NCI-H82 treated with DMSO at 0.1 percent for 48 hours (cell line): Measurements from ENCODE around the gene MEGF8.
A peak's percentile ranks its signal among the peaks of the same experiment; 100 is the strongest.
"Not testable (repeated sequence)": the region's sequence is repeated elsewhere in the genome, so short reads cannot be mapped to it uniquely, and the experiment has no call there.

ENCODE experiments used
- DNase-seq: peaks from one replicate; lab custom pipeline; 2025; ENCODE audit not compliant: unreplicated experiment; lab: John Stamatoyannopoulos, UW

The MEGF8 gene

DNA sequence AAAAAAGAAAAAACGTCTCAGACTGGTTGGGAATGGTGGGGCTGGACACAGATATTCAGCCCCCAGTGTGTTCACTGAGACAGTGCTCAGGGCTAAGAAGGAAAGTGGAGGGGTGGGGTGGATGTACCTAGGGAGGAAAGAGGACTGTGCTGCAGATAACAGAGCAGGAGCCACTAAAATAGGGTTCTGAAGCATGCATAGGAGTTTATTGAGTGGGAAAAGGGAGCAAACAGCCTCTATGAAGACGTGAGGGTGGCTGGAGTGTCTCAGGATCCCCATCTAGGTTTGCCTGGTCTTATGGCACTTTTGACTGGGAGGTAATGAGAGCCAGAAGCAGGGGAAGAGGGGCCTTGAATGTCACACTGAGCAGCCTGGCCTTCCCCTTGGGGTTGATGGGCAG, 3.4 kb downstream of the MEGF8 start:
- no peak for DNase-seq

- DNase-seq = peak; percentile 58
Measured at GRCh38 chr19:42330241-42330711, 4.8 kb downstream of the MEGF8 start.

GRCh38 chr19:42331333-42331732, 5.9 kb downstream of the MEGF8 start:
- not testable (repeated sequence) for DNase-seq

DNA sequence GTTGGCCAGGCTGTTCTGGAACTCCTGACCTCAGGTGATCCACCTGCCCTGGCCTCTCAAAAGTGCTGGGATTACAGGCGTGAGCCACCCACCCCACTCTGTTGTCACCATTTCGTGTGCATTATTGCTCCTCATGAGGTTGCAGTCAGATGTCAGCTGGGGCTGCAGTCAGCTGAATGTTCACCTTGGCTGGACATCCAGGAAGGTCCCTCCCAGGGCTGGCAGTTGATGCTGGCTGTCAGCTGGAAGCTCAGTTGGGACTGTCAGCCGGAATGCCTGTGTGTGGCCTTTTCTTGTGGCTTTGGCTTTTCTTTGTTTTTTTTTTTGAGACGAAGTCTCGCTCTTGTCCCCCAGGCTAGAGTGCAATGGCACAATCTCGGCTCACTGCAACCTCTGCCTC, 6.6 kb downstream of the MEGF8 start:
- DNase-seq = no peak

DNA sequence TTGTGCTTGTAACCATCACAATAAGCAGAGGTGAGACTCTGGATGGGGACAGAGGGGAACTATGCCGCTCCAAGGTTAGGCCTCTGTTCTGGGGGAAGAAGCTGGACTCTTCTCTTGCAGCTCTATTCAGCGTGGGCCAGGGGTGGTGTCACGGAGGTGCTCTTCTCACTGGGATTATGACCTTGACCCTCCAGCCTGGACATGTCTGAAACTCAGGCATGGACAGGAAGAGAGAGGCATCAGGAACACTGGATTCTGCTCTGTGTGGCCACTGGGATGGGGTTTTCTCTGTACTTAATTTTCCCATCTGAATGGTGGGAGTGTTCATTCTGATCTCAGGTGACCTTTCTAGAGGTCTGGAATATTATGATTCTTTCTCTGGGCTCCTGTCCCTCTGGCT, 7.6 kb downstream of the MEGF8 start:
- DNase-seq = no peak

- no peak for DNase-seq
Measured at GRCh38 chr19:42333975-42334696, 8.7 kb downstream of the MEGF8 start.

DNA sequence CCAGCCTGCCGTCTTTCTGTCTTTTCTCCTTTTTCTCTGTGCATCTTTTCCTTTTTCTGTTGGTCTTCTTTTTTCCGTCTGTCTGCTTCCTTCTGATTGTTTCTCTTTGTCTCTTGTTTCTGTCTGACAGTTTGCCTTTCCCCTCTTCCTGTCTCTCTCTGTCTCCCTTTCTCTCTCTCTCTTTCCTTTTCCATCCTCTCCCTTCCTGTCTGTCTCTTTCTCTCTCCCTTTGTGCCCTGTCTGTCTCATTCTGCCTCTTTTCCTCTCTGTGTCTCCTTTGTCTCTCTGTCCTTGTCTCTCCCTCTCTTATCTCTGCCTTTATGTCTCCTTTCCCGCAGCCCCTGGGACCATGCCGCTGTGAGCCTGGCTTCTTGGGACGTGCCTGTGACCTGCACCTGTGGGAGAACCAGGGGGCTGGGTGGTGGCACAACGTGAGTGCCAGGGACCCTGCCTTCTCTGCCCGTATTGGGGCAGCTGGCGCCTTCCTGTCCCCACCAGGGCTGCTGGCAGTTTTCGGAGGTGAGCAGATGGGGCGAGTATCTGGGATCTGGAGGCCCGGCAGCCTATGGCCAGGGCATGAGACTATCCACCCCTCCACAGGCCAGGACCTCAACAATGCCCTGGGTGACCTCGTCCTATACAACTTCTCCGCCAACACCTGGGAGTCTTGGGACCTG, 9.4 kb downstream of the MEGF8 start:
- DNase-seq = no peak

DNA sequence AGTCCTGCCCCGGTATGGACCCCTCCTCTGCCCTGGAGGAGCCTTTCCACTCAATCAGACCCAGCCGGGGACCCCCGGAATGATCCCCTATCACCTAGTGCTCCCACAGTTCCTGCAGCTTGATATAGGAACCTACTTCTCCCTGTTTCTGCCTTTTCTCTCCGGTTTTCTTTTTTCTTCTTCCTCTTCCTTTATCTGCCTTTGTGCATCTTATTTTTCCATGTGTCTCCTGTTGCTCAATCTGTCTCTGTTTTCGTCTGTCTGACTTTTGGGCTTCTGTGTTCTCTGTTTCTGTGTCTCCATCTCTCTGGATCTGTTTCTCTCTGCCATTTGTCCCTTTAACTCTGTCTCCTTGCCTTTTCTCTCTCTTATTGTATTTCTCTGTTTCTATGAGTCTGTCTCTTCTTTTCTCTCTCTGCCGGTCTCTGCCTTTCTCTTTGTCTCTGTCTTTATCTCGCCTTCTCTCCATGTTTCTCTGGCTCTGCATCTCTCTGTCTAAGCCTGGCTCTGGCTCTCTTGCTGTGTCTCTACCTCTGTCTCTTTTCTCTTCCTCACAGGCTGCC, 10.0 kb downstream of the MEGF8 start:
- DNase-seq = no peak

DNA sequence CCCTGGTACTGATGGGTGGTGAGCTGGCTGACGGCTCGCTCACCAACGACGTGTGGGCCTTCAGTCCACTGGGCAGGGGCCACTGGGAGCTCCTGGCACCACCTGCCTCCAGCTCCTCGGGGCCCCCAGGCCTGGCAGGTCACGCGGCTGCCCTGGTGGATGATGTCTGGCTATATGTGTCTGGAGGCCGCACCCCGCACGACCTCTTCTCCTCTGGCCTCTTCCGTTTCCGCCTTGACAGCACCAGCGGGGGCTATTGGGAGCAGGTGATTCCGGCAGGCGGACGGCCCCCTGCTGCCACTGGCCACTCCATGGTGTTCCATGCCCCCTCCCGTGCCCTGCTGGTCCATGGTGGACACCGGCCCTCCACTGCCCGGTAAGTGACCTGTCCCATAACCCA, 10.5 kb downstream of the MEGF8 start:
- no peak for DNase-seq

DNA sequence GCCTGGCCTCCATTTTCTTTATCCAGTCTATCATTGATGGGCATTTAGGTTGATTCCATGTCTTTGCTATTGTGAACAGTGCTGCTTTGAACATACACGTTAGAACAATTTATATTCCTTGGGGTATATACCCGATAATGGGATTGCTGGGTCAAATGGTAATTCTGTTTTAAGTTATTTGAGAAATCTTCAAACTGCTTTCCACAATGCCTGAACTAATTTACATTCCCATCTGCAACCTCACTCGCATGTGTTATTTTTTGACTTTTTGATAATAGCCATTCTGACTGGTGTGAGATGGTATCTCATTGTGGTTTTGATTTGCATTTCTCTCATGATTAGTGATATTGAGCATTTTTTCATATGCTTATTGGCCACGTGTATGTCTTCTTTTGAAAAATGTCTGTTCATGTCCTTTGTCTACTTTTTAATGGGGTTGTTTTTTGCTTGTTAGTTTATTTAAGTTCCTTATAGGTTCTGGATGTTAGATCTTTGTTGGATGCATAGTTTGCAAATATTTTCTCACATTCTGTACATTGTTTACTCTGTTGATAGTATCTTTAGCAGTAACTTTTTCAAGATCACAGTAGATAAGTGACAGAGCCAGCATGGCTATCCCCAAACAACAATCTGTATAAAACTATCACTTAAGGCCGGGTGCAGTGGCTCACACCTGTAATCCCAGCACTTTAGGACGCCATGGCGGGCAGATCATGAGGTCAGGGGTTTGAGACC, 13.9 kb downstream of the MEGF8 start:
- DNase-seq = not testable (repeated sequence)

- not testable (repeated sequence) for DNase-seq
Measured at GRCh38 chr19:42339922-42340321, 14.5 kb downstream of the MEGF8 start.

DNA sequence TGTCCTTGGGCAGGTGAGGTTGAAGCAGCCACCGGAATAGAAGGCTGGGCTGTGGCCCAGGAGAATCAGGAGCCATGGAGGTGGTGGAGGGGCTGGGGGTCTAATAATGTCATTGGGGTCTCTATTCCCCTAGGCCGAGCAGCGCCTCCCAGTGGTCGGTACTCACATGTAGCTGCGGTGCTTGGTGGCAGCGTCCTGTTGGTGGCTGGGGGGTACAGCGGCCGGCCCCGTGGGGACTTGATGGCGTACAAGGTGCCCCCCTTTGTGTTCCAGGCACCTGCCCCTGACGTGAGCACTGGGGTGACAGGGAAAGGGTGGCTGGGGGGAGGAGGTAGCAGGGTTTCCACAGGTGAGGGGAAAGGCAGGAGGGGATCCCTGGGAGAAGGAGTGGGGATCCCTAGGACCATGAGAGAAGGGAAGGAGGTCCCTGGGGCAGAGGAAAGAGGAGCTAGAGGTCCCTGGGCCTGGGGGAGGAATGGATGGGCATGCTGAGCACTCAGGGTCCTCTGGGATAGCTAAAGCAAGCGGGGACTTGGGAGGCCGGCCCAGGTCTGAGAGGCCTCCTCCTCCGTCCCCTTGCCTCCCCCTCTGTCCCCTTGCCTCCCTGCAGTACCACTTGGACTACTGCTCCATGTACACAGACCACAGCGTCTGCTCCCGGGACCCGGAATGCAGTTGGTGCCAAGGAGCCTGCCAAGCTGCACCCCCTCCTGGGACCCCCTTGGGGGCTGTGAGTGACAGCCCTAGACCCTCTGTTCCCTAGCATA, 18.1 kb downstream of the MEGF8 start:
- no peak for DNase-seq

GRCh38 chr19:42344336-42344893, 19.0 kb downstream of the MEGF8 start:
- DNase-seq = no peak

DNA sequence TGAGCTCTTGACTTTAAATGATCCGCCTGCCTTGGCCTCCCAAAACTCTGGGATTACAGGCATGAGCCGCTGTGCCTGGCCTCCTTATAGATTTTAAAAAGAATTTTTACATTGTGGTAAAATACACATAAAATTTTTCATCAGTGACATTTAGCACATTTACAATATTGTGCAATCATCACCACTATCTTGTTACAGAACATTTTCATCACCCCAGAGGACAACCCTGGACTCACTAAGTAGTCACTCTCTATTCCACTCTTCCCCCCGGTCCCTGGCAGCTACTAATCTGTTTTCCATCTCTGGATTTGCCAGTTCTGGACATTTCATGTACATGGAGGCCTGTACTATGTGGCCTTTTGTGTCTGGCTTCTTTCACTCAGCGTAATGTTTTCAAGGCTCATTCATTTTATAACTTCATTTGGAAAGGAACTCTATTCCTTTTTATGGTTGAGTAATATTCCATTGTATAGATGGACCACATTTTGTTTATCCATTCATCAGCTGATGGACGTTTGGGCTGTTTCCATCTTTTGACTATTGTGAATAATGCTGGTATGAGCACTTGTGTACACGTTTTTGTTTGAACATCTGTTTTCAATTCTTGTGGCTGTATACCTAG, 19.9 kb downstream of the MEGF8 start:
- DNase-seq = no peak

DNA sequence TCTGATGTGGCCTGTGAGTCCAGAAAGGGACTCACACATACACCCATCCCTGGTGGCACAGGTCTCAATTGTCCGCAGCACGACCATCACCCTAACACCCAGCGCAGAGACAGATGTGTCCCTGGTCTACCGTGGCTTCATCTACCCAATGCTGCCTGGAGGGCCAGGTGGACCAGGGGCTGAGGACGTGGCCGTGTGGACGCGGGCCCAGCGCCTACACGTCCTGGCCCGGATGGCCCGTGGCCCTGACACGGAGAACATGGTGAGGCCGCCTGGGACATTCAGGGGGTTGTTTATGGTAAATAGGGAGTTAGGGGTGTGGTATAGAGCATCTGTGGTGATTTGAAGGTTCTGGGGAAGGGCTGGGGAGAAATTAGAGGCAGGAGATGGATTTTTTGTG, 22.8 kb downstream of the MEGF8 start:
- DNase-seq = no peak

DNA sequence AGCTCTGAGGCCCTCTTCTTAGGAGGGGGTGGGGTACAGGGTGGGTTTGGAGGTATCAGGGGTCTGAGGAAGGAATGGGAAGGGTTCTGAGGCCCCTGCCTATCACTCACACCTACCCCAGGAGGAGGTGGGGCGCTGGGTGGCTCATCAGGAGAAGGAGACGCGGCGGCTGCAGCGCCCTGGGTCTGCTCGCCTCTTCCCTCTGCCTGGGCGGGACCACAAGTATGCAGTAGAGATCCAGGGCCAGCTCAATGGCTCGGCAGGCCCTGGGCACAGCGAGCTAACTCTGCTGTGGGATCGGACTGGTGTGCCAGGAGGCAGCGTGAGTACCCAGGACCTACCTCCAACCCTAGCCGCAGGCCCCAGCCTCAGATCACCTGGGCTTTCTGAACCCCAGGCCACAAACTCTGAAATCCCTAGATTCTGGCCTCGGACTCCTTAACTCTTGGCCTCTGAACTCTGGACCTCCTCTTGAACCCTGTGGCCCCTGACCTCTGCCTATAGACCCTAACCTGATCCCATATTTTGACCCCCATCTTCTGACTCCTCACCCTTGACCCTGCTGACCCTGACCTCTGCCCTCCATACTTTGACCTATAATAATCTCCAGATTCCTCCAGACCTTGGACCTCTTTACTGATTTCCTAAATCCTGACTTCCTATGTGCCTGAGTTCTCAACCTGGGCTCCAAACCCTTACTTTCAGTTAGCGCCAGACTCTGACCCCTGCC, 24.1 kb downstream of the MEGF8 start:
- no peak for DNase-seq

- no peak for DNase-seq
Measured at GRCh38 chr19:42350417-42350816, 25.0 kb downstream of the MEGF8 start.

- DNase-seq = no peak
Measured at GRCh38 chr19:42351079-42351735, 25.8 kb downstream of the MEGF8 start.
